WTC11 (cell line): ENCODE measurements around the gene MYL5.

Experiments
- CTCF ChIP-seq: fragments of 200-600 bp; IDR thresholded peaks from 2 replicates; pipeline ENCODE4 v1.8.0; 2022; ENCODE audit warnings: antibody characterized with exemption
- ESRRA ChIP-seq: sonication (generic); formaldehyde crosslinking; IDR thresholded peaks from 2 replicates; pipeline ENCODE4 v1.8.1; 2022; ENCODE audit warnings: mild to moderate bottlenecking, missing genetic modification reagents, borderline replicate concordance
- HMGA2 ChIP-seq: fragments of 250-450 bp; sonication (Bioruptor Pico); IDR thresholded peaks from 2 replicates; pipeline ENCODE4 v1.4.0; 2021; ENCODE audit warnings: mild to moderate bottlenecking, moderate library complexity
- MYBL2 ChIP-seq: sonication (generic); formaldehyde crosslinking; IDR thresholded peaks from 2 replicates; pipeline ENCODE4 v1.8.1; 2023; ENCODE audit warnings: mild to moderate bottlenecking, moderate library complexity, missing genetic modification reagents
- NFYB ChIP-seq: sonication (generic); formaldehyde crosslinking; conservative IDR thresholded peaks from 2 replicates; pipeline ENCODE4 v1.8.0; 2022; ENCODE audit warnings: low read depth, missing genetic modification reagents
- NR2C2 ChIP-seq: sonication (generic); formaldehyde crosslinking; IDR thresholded peaks from 2 replicates; pipeline ENCODE4 v1.8.0; 2022; ENCODE audit warnings: mild to moderate bottlenecking, missing genetic modification reagents
- PREB ChIP-seq: sonication (generic); formaldehyde crosslinking; IDR thresholded peaks from 2 replicates; pipeline ENCODE4 v1.8.1; 2022; ENCODE audit warnings: mild to moderate bottlenecking, missing genetic modification reagents, moderate library complexity, borderline replicate concordance
- TF ChIP-seq, protein P1 (sequence below): sonication (generic); formaldehyde crosslinking; IDR thresholded peaks from 2 replicates; pipeline ENCODE4 v1.8.1; 2023; ENCODE audit warnings: mild to moderate bottlenecking, missing genetic modification reagents
- TF ChIP-seq, protein P2 (sequence below): sonication (generic); formaldehyde crosslinking; IDR thresholded peaks from 2 replicates; pipeline ENCODE4 v1.8.1; 2023; ENCODE audit warnings: mild to moderate bottlenecking, missing genetic modification reagents, moderate library complexity
- TF ChIP-seq, protein P3 (sequence below): sonication (generic); formaldehyde crosslinking; conservative IDR thresholded peaks from 2 replicates; pipeline ENCODE4 v1.8.1; 2023; ENCODE audit warnings: mild to moderate bottlenecking, low read depth, missing genetic modification reagents, moderate library complexity

- TF ChIP-seq HMGA2 (CRISPR knock-in tag) (no peak), CTCF (no peak), PREB (CRISPR knock-in tag) (no peak), NR2C2 (CRISPR knock-in tag) (no peak), ESRRA (CRISPR knock-in tag) (no peak), MYBL2 (no peak), NFYB (CRISPR knock-in tag) (no peak)
- TF ChIP-seq, protein P1, sequence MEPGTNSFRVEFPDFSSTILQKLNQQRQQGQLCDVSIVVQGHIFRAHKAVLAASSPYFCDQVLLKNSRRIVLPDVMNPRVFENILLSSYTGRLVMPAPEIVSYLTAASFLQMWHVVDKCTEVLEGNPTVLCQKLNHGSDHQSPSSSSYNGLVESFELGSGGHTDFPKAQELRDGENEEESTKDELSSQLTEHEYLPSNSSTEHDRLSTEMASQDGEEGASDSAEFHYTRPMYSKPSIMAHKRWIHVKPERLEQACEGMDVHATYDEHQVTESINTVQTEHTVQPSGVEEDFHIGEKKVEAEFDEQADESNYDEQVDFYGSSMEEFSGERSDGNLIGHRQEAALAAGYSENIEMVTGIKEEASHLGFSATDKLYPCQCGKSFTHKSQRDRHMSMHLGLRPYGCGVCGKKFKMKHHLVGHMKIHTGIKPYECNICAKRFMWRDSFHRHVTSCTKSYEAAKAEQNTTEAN (CRISPR knock-in tag) = no peak
- TF ChIP-seq, protein P2, sequence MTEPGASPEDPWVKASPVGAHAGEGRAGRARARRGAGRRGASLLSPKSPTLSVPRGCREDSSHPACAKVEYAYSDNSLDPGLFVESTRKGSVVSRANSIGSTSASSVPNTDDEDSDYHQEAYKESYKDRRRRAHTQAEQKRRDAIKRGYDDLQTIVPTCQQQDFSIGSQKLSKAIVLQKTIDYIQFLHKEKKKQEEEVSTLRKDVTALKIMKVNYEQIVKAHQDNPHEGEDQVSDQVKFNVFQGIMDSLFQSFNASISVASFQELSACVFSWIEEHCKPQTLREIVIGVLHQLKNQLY (CRISPR knock-in tag) = no peak
- TF ChIP-seq, protein P3, sequence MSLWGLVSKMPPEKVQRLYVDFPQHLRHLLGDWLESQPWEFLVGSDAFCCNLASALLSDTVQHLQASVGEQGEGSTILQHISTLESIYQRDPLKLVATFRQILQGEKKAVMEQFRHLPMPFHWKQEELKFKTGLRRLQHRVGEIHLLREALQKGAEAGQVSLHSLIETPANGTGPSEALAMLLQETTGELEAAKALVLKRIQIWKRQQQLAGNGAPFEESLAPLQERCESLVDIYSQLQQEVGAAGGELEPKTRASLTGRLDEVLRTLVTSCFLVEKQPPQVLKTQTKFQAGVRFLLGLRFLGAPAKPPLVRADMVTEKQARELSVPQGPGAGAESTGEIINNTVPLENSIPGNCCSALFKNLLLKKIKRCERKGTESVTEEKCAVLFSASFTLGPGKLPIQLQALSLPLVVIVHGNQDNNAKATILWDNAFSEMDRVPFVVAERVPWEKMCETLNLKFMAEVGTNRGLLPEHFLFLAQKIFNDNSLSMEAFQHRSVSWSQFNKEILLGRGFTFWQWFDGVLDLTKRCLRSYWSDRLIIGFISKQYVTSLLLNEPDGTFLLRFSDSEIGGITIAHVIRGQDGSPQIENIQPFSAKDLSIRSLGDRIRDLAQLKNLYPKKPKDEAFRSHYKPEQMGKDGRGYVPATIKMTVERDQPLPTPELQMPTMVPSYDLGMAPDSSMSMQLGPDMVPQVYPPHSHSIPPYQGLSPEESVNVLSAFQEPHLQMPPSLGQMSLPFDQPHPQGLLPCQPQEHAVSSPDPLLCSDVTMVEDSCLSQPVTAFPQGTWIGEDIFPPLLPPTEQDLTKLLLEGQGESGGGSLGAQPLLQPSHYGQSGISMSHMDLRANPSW (CRISPR knock-in tag) = no peak
Measured at GRCh38 chr4:651884-652642, 22.3 kb upstream of the MYL5 start.
